Breast epithelium (tissue), 4 donors: ENCODE data around the gene GNG12. TPM values are rescaled to one million over a fixed set of nuclear protein-coding genes. Genes with fewer than 3 reads are reported as not detected.
A peak's percentile ranks its signal among the peaks of the same experiment; 100 is the strongest.

Source experiments
- DNase-seq, 2 donors: peaks; one replicate each; pipeline ENCODE4 v3.0.0-alpha.2; 2019; ENCODE audit warnings: low spot score in 2 of 2
- H3K27ac ChIP-seq, 2 donors: fragments of 200-600 bp; sonication (generic) in 1 of 2; one replicate each; pipeline ENCODE4 v1.5.1; 2016 to 2019; ENCODE audit warnings: mild to moderate bottlenecking in 1 of 2
- H3K27me3 ChIP-seq, 2 donors: fragments of 200-600 bp; sonication (generic) in 1 of 2; one replicate each; pipeline versions ENCODE4 v1.5.1 to v1.6.0; 2017 to 2019; ENCODE audit warnings: control low read depth in 1 of 2, mild to moderate bottlenecking in 1 of 2
- H3K36me3 ChIP-seq: fragments of 200-600 bp; one replicate; pipeline ENCODE4 v1.5.1; 2019
- H3K4me1 ChIP-seq, 2 donors: fragments of 200-600 bp; sonication (generic); one replicate each; pipeline ENCODE4 v1.5.1; 2016 to 2019; ENCODE audit warnings: control low read depth in 1 of 2
- H3K4me3 ChIP-seq, 3 donors: fragments of 200-600 bp; sonication (generic); 1 replicate in 2 of 3; 2 replicates in 1 of 3; pipeline ENCODE4 v1.5.1; 2016 to 2019; ENCODE audit warnings: mild to moderate bottlenecking in 3 of 3, moderate library complexity in 2 of 3
- H3K9me3 ChIP-seq, 2 donors: fragments of 200-600 bp; sonication (generic) in 1 of 2; one replicate each; pipeline ENCODE4 v1.5.1; 2016 to 2019; ENCODE audit warnings: control low read depth in 1 of 2
- CTCF ChIP-seq, 3 donors: fragments of 450-650 bp; IDR thresholded peaks; one replicate each; pipeline ENCODE4 v1.5.1; 2016 to 2017; ENCODE audit warnings: antibody characterized with exemption in 3 of 3, mild to moderate bottlenecking in 3 of 3, moderate library complexity in 3 of 3
- POLR2A ChIP-seq: fragments of 450-650 bp; IDR thresholded peaks from one replicate; pipeline ENCODE4 v1.6.1; 2016; ENCODE audit warnings: antibody characterized with exemption, mild to moderate bottlenecking, moderate library complexity
- POLR2AphosphoS5 ChIP-seq, 3 donors: sonication (generic); formaldehyde crosslinking; IDR thresholded peaks; one replicate each; pipeline ENCODE4 v1.6.1; 2017; ENCODE audit warnings: antibody characterized with exemption in 3 of 3
- intact Hi-C: fragments of 100-400 bp; cut with DNase I; formaldehyde crosslinking; loops from one replicate; pipeline ENCODE4 v1.15.1; 2023; ENCODE audit warnings: low total_unique reads
- total RNA-seq, 3 donors: library from RNA; depleted of rRNA; stranded (reverse); fragments of >200 nt; gene quantifications; one replicate each; pipeline ENCODE4 v1.1.0, GENCODE V29; 2016

GNG12 gene
- total RNA-seq, 3 donors from 2014 or later, result 82.1 to 100 (median 87.5) TPM

- H3K4me1 ChIP-seq, result no peaks in the 10 kb centered on the region
- H3K9me3 ChIP-seq, result no peaks in the 10 kb centered on the region
- no peaks in the 10 kb centered on the region for H3K36me3 ChIP-seq
- no peak for DNase-seq
- H3K27me3 ChIP-seq, result no peaks in the 10 kb centered on the region
- no peak overlapping the region for H3K4me3 ChIP-seq
- TF ChIP-seq CTCF (IDR thresholded peaks at IDR 0.05) (no peak), POLR2A (no peak)
- H3K27ac ChIP-seq, result peak overlapping the region; percentile 15 to 75
- intact Hi-C loops, result no loop called here
Observed at GRCh38 chr1:67793562-67793961, 39.7 kb downstream of the GNG12 start.

- no peaks in the 10 kb centered on the region for H3K4me1 ChIP-seq
- TF ChIP-seq POLR2A, result no peak
- TF ChIP-seq CTCF (IDR thresholded peaks at IDR 0.05), result no peak
- TF ChIP-seq POLR2AphosphoS5 (IDR thresholded peaks at IDR 0.05), result no peak
- H3K27ac ChIP-seq, result peak overlapping the region; percentile 15 to 62
Observed at GRCh38 chr1:67792741-67793458, 40.4 kb downstream of the GNG12 start.

GRCh38 chr1:67792103-67792502 lies 41.2 kb downstream of the GNG12 start:
- no peak for DNase-seq
- no peaks in the 10 kb centered on the region for H3K9me3 ChIP-seq
- intact Hi-C loops, result no loop called here
- no peaks in the 10 kb centered on the region for H3K36me3 ChIP-seq
- no peaks in the 10 kb centered on the region for H3K4me1 ChIP-seq
- TF ChIP-seq CTCF (IDR thresholded peaks at IDR 0.05) (no peak), POLR2A (no peak), POLR2AphosphoS5 (IDR thresholded peaks at IDR 0.05) (no peak)
- H3K27me3 ChIP-seq, result no peaks in the 10 kb centered on the region
- no peak overlapping the region for H3K4me3 ChIP-seq
- peak overlapping the region; percentile 15 to 62 for H3K27ac ChIP-seq

More at GRCh38 chr1:67792741-67793458, 40.4 kb downstream of the GNG12 start:
- H3K27me3 ChIP-seq, result no peaks in the 10 kb centered on the region
- no peaks in the 10 kb centered on the region for H3K9me3 ChIP-seq
- H3K4me3 ChIP-seq, result no peak overlapping the region
- no peak for DNase-seq
- intact Hi-C loops, result no loop called here
- no peaks in the 10 kb centered on the region for H3K36me3 ChIP-seq

GRCh38 chr1:67791686-67792085 lies 41.6 kb downstream of the GNG12 start:
- no peak for DNase-seq
- H3K4me3 ChIP-seq, result no peak overlapping the region
- H3K27ac ChIP-seq, result peak overlapping the region; percentile 11 to 62
- intact Hi-C loops, result loop anchor here (1.0 kb wide), 1 partner anchor 12 kb away; no protein-coding TSS in a partner anchor
- no peaks in the 10 kb centered on the region for H3K4me1 ChIP-seq
- H3K27me3 ChIP-seq, result no peaks in the 10 kb centered on the region
- TF ChIP-seq POLR2A (no peak), CTCF (IDR thresholded peaks at IDR 0.05) (no peak), POLR2AphosphoS5 (IDR thresholded peaks at IDR 0.05) (no peak)
- H3K9me3 ChIP-seq, result no peaks in the 10 kb centered on the region
- no peaks in the 10 kb centered on the region for H3K36me3 ChIP-seq

GRCh38 chr1:67791261-67791660 lies 42.0 kb downstream of the GNG12 start:
- intact Hi-C loops, result loop anchor here (1.0 kb wide), 1 partner anchor 12 kb away; no protein-coding TSS in a partner anchor
- Histone ChIP-seq H3K36me3 (no peaks in the 10 kb centered on the region), H3K27ac (peak overlapping the region; percentile 11 to 62), H3K4me3 (no peak overlapping the region), H3K27me3 (no peaks in the 10 kb centered on the region), H3K9me3 (no peaks in the 10 kb centered on the region), H3K4me1 (no peaks in the 10 kb centered on the region)
- no peak for TF ChIP-seq POLR2AphosphoS5 (IDR thresholded peaks at IDR 0.05)
- no peak for TF ChIP-seq CTCF (IDR thresholded peaks at IDR 0.05)
- TF ChIP-seq POLR2A, result no peak
- no peak for DNase-seq
